ENCODE measurements around the gene PLA2G4E.

Gene PLA2G4E

DNA sequence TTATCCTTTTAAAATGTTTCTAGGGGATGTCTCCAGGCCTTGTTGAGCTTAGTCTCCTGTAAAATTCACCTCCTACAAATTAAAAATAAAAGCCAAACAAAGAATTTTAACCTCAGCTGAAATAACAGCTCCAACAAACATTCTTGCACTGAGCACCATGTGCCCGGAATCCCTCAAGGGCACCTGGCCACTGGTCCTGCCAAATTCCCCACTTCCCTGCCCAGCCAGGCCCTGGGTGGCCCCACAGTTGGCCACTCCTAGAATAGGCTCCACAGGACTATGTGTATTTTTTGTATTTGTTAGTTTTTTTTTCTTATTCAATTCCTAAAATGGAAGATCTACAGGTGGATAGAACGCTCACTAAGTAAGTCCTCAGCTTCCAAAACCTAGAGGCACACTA lies 33.1 kb upstream of the PLA2G4E start:
- DNase-seq (ENCODE audit: low spot score): no peak

DNA sequence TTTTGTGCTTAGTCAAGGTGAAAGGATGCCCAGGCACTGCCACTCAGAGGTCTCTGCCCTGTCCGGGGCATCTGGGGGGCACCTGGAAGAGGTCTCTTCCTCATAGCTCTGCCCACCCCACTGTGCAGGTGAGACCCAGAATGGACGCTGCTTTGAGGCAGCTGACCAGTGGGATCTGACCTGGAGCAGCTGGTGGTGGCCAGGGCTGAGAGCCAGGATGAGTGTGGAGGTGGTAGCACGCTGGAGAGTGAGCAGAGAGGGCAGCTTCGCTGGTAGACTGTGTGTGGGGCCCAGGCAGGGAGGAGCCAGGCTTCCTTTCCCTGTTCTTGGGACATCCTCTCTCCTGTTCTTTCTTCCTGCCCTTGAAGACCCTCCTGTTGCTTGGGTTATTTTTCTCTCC lies 32.2 kb upstream of the PLA2G4E start:
- no peak for DNase-seq (ENCODE audit: low spot score)

DNA sequence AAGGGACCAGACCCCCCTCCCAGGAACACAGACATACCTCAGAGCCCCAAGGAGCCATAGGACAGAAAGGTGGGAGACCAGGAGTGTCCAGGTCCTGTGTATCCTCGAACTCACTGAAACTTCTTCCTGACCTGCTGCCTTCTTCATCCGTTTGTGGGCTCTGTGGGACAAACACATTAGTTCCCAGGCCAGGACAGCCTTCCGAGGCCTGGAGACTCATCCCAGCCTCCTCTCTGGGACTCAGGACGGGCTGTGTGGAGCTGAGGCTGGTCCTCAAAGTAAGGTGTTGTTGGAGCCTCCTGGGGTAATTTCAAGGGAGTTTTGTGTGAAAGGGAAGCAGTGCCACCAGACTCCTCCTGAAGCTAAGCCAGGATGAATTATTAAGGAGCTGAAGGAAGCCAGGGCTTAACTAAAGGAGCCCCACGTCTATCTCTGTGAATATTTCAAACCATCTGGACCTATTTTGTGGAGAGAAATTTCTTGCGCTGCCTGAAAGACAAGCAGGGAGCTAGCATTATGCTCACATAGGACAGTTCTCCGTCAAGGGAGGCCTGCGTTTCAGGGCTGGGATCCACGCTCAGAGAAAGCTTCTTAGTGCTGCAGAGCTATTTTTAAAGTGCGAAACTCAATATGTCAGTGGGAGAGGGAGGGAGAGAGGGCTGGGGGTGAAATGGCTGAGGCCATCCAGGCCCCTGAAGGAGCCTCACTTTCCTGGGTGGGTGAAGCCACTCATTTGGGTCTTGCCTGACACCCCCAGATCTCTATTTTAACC lies 29.8 kb upstream of the PLA2G4E start:
- no peak for DNase-seq (ENCODE audit: low spot score)

DNA sequence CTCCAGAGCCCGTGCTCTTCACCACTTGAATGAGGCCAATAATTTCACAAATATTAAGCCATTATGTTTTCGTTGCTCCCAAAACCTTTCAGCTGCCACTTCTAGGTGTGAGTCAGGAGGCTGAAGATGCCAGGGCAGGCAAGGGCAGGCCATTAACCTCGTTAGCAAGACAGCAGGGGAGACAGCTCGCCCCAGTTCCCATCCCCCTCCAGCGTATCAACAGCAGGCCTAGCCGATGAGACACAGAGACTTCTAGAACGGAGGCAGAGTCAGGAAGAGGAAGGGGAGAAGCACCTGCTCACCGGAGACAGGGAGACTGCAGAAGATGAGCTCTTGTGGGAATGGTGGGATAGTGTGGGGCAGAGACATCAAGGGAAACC lies 28.0 kb upstream of the PLA2G4E start:
- no peak for DNase-seq (ENCODE audit: low spot score)

DNA sequence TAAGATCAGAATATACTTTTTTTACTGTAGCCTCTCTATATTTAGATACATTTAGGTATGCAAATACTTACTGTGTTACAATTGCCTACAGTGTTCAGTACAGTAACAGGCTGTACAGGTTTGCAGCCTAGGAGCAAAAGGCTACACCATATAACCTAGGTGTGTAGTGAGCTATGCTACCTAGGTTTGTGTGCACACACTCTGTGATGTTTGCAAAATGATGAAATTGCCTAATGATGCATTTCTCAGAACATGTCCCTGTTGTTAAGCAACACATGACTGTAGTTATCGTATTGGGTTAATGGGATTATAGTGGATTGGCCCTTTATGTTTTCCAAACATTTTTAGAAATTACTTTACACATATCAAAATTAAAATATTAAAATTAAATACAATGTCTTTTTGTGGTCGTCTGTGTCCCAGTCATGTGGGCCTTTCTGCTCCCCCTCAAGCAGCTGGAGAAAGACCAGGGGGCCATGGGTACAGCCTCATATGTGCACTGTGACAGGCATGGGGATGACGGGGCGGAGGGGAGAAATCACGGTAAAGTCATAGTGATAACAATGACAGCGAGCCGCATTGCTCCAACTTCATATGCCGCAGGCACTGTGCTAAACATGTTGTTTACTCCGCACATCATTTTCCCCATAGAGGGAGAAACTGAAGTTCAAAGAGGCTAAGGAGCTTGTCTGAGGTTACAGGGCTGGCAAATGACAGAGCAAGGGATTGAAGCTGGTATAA lies 27.4 kb upstream of the PLA2G4E start:
- no peak for DNase-seq (ENCODE audit: low spot score)

DNA sequence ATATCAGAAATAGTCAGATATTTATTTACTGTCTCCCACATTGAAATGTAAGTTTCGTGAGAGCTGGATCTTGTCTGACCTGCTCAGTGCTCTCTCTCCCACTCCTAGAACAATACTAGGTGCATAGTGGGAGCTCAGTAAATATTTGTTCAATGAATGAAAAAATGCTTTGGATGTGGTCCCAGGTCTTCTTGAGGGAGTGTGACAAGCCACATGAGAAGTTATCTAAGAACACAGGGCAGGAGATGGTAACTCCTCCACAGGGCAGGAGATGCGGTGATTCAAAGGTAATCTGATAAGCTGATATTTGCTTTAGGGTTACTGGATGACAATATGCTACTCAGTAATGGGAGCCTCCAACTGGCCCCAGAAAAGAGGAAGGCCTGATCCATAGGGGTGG lies 25.8 kb upstream of the PLA2G4E start:
- DNase-seq (ENCODE audit: low spot score): no peak

DNA sequence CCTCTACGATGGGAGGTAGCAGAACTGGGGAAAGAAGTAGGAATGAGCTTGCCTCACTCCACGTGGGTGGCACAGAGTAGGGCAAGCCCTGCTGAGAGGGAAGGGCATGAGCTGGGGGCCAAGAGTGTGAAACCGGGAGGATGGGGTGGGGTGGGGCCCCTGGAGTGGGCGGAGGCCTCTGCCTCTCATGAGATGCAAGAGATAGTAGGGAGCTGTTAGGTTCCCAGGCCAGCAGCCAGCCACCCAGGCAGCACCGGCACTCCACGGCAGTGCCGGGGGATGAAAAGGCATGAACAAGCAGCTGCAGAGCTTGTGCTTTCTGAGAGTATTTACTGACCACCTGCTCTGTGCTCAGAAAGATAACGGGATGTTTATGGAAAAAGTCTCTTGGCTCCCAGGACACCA lies 24.4 kb upstream of the PLA2G4E start:
- DNase-seq (ENCODE audit: low spot score): no peak

DNA sequence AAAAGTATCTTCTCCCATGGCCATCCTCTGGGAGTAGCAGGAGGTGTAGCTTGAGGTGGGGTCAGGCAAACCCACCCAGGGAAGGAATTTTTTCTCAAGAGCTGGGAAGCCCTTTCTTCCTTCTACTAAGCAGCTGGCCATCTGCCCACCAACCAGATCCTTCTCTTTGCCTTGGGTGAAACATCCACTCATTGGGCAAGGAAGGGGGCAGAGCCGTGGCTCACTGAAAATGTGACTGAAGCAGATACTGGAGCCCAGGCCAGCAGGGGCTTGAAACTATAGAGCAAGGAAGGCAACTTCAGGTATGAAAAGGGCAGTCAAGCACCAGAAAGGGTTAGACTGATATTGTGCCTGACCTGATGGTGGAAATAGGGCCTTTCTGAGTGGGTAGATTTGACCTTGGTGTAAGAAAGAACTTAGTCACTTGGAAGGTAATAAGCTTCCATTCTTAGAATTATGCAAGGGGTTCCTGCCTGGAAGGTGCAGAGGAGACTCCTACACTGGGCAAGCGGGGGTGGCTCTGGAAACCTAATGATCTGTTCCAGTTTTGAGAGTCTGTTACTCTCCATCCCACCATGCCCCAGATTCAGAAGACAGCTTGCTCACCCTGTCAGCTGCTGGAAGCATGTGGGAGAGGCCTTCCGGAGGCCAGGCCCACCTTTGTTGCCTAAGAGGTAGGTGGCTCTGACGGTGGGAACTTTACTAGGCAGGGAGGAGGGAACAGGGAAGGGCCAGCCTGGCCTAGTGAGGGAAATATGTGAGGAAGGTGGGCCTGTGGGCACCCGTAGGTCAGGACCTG lies 22.0 kb upstream of the PLA2G4E start:
- DNase-seq (ENCODE audit: low spot score): no peak

DNA sequence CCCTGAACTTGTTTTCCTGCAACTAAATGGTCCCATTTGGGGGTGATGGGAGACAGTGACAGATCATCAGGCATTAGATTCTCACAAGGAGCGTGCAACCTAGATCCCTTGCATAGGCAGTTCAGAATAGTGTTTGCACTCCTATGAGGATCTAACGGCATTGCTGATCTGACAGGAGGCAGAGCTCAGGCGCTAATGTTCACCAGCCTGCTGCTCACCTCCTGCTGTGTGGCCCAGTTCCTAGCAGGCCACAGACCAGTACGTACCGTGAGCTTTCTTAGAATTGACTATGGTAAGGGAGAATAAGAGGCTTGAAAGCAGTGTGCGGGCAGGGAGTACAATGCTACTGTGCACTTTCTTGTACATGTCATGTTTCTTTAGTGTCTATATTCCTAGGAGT lies 17.6 kb upstream of the PLA2G4E start:
- no peak for DNase-seq (ENCODE audit: low spot score)

DNA sequence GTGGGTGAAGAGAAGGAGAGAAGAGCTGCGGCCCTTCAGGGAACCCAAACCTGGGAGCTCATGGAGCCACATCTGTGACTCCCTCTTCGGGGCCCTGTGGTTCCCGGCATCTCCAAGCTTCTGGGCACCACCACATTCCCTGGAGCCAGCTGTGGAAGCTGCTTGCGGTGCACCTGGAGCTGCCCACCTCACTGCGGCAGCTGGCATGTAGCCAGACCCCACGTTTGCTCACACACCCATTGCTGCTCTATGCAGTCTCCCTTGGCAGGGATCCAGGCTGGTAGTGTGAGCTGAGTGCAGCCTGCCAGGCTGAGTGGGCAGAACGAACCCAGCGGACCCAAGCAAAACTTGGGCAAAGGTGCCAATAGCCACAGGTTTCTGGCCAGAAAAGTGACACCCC lies 16.8 kb upstream of the PLA2G4E start:
- no peak for DNase-seq (ENCODE audit: low spot score)

DNA sequence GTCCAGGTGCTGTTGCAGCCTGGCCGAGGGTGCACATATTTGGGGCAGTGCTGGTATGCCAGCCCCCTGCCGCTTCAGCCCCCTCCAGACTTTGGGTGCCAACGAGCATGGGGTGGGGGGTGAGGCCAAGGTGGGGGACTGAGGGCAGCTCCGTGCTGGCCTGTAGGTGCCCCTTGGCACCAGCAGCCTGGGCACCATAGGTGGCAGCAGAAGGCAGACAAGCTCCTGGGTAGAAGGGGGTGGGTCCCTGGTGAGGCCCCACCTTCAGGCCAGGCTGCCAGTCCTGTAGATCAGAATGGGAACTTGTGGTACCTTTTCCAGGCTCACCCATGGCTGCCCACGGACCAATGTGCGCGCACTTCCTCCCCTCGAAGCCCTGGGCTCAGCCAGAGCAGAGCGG lies 16.1 kb upstream of the PLA2G4E start:
- DNase-seq (ENCODE audit: low spot score): no peak

DNA sequence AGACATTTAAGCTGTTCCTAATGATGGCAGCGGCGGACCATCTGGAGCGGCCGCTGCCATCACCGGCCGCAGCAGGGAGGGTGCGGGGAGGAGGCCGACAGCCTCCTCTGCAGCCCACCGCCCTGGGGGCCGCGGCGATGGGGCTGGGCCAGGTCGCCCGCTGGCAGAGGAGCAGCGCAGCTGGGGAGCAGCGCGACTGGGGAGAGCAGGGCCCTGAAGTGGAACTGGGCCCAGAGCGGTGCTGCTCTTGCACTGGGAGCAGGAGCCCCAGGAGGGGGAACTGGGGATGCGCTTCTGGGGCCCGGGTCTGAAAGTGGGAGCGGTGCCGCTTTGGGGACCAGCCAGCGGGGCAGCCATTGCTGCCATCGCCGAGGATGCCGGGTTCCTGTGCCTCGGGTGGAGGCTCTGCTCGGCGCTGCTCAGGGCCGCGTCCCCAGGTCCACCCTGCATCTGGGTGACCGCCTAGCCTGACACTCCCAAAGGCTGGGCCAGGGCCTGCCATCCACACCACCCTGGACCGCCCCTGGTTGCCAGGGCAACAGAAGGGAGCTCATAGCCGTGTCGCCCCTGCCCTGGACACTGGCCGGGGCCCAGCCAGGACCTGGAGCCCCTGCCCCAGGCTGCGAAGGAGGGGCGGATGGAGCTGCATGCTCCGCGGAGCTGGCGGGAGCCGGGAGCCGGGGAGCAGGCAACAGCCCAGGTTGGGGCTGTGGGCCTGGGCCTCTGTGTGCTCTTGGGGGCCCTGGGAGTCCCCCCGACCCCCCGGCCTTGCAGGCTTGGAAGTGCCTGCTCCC lies 15.5 kb upstream of the PLA2G4E start:
- no peak for DNase-seq (ENCODE audit: low spot score)

DNA sequence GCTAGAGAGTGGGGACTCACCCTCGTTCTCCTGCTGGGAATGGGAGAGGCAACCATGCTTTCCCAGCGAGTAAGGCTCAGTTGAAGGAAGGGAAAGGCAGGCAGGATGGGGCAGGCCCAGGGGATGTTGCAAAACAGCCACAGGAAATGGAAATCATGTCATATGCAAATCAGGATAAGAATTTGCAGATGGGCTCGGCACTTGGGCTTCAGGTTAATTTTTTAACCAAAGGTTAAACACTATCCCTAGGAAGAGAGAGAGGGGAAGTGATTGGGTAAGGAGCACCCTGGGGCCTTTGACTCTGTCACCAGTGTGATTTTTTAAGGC lies 14.6 kb upstream of the PLA2G4E start:
- no peak for DNase-seq (ENCODE audit: low spot score)

DNA sequence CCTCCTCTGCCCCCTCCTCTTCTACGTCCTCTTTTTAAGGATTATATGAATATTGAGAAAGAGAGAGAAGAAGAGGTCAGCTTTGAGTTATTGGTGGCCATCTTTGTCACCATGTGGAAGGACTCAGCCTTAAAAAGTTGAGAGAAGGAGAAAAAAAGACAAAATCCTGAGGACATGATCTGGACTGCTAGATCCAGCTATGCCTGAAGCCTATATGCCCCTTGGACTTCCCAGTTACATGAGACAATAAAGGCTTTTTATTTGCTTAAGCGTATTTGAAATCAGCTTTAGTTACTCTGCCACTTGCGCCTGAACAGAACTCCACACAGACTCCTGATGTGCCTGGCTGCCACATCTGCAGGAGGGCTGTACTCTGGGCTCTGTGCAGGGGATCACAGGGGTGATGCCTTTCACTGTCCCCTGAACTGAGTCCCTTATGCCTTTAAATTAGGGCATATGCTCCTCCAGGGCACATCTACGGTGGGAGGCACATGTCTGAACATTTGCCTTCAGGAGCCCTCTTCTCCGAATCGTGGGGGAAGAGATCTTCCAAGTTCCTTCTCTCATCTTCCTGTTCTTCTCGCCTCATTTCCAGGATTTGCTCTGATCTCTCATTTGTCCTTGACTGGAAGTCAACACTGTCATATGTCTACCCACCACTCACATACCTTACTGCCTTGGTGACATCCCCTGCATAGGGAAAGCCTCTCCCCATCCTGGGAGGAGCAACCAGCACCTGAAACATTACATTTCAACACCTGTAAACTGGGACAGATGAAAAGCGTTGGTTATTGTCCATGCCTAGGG lies 14.0 kb upstream of the PLA2G4E start:
- no peak for DNase-seq (ENCODE audit: low spot score)

DNA sequence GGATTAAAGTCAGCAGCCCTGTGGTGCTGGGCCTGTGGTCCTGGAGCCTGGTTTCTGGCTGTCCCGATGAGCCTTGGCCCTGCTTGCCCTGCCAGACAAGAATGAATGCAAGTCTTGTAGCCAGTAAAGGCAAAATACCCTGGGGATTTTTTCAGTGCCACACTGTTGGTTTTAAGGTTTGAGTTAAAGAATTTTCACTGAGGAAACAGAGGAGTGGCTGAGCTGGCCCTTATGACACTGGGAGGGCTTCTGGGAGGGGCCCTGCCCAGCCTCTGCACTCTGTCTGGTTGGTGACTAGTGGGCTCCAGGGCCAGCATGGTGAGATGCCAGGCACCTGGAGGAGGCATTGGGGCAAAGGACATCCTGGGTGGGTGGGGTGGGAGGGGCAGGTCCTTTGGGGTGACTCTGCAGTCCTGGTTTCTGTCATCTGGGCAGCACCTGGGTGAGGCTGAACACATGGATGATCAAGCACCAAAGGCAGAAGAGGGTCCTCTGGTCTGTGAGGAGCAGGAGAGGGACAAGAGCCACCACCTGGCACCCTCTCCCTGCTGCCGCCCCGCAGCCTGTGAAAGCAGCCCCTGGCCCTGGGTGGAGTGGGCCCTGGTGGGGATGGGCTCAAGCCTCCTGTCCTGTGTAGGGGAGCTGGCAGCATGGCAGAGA lies 12.5 kb upstream of the PLA2G4E start:
- DNase-seq (ENCODE audit: low spot score): no peak

DNA sequence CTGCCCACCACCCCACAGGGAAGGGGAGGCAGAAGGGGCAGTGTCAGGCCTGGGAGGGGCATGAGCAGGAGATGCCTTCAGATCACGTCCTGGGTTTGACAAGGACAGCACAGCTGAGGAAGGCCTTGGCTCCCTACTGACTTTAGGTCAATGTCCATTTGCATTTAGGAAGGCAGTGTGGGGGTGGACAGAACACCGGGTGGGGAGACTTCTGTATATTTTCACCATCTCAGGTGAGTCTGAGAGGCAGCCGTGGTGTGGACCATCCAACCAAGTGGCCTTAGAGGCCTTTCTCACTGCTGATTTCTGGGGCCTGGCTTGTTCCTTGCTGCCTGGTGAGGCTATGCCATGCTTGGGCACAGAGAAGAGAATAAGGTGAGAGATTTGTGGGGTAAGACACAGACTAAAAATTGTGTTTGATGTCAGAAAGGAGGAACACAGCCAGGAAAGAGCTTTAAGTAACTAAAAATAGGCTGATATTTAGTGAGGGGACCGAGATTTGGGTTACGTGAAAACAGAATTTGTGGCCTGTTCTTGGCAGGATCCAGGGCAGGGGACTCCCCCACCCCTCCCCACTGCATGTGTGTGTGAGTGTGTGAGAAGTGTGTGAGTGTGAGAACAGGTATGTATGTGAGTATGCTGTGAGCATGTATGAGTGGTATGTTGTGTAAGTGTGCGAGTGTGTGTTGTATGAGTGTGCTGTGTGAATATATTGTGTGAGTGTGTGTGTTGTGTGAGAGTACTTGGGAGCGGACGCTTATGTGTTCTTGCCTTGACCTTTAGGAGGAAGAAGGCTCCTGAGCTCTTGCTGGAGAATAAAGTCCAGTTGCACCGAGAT lies 11.8 kb upstream of the PLA2G4E start:
- DNase-seq (ENCODE audit: low spot score): no peak

DNA sequence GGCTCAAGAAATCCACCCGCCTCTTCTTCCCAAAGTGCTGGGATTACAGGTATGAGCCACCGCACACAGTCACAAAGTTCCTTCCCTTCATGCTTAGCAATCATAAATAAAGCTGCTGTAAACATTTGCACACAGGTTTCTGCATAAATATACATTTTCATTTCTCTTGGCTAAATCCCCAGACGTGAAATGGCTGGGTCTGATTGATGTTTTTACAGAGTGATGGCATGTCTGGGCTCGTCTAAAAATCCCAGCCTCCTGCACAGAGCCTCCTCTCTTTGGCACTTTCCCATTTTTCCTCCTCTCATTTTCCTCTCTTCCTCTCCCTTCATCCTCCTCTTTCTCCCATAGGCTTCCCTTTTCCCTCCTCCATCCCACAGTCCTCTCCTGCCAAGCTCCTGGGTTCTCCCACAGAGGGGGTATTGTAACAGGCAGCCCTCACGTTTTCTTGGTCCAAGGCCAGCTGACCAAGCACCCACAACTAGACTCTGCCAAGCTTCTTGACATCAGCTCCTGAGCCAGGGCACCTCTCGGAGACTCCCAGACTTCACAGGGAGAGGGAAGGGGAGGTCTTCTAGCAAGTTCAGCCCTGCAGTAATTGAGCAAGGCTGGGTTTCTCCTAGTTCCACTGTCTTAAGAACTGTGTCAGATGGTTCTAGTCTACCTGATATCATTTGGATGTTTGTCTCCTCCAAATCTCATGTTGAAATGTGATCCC lies 10.5 kb upstream of the PLA2G4E start:
- DNase-seq (ENCODE audit: low spot score): no peak

DNA sequence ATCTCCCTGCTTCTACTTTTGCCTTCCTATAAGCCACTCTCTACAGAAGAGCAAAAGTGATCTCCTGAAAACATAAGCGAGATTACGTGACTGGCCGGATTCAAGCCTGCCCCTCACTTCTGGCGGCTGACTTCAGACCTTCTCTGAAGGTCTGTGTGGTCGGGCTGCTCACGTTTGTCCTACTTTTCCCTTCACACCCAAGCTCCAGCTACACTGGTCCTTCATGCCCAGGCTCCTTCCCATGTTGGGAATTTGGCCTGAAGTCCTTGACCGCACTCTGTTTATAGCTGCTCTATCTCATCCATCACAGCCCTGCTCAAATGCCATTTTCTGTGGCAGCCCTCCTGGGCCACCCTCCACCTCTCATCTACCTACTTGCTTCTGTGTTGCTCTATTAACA lies 6.7 kb upstream of the PLA2G4E start:
- no peak for DNase-seq (ENCODE audit: low spot score)

DNA sequence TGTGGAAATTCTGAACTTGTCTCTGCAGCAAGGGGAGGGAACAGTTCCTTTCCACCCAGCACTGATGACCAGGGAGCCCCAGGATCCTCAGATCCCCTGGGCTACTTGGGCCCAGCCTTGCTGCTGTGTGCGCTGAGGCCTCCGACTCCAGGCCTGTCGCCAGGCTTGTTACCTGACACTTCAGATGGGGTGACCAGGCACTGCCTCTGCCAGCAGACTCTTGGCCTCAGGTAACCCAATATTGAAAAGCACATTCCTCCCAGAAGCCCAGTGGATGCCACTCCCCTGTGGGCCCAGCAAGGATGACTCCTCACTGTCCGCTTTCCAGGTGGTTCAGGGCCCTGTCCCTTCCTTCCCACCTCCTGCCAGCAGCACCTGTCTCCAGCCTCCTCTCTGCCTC lies 3.5 kb upstream of the PLA2G4E start:
- no peak for DNase-seq (ENCODE audit: low spot score)

Measured in hepatic stellate cell (primary cell).